GM23338 (cell line): ENCODE data around the gene CCSER2.
"Not testable (repeated sequence)": the region's sequence is repeated elsewhere in the genome, so short reads cannot be mapped to it uniquely, and the experiment has no call there.

Experiments used
- CREB1 ChIP-seq: fragments of 250-450 bp; sonication (Bioruptor Pico); IDR thresholded peaks from 2 replicates; pipeline ENCODE4 v1.5.0; 2020; ENCODE audit warnings: low read depth, mild to moderate bottlenecking, moderate library complexity
- CTCF ChIP-seq, 2 experiments: fragments of 200-600 bp in 1 of 2; sonication (generic) in 1 of 2; conservative IDR thresholded peaks; 2 replicates each; pipeline versions ENCODE4 v1.5.1 to v1.6.1; 2016 to 2017; ENCODE audit warnings: antibody characterized with exemption in 2 of 2, low read depth in 2 of 2, mild to moderate bottlenecking in 2 of 2, moderate library complexity in 1 of 2
- EZH2 ChIP-seq: fragments of 200-600 bp; sonication (generic); IDR thresholded peaks from one replicate; pipeline ENCODE4 v1.8.0; 2017; ENCODE audit warnings: antibody characterized with exemption, mild to moderate bottlenecking, low read depth; ENCODE audit not compliant: unreplicated experiment
- EZH2phosphoT487 ChIP-seq: fragments of 200-600 bp; sonication (generic); IDR thresholded peaks from one replicate; pipeline ENCODE4 v1.8.1; 2018; ENCODE audit warnings: antibody characterized with exemption; ENCODE audit not compliant: unreplicated experiment
- JUNB ChIP-seq: IDR thresholded peaks from one replicate; pipeline ENCODE4 v1.6.1; 2016; ENCODE audit warnings: antibody characterized with exemption; ENCODE audit not compliant: unreplicated experiment
- NANOG ChIP-seq: IDR thresholded peaks from 2 replicates; pipeline ENCODE4 v1.6.1; 2016; ENCODE audit warnings: antibody characterized with exemption, borderline replicate concordance
- POLR2AphosphoS5 ChIP-seq: IDR thresholded peaks from 2 replicates; pipeline ENCODE4 v1.6.1; 2016; ENCODE audit warnings: antibody characterized with exemption, low read depth
- STAT1 ChIP-seq: IDR thresholded peaks from one replicate; pipeline ENCODE4 v1.6.1; 2016; ENCODE audit warnings: antibody characterized with exemption; ENCODE audit not compliant: unreplicated experiment
- ZNF114 ChIP-seq: fragments of 250-450 bp; sonication (Bioruptor Pico); IDR thresholded peaks from 2 replicates; pipeline ENCODE4 v1.5.0; 2020; ENCODE audit warnings: mild to moderate bottlenecking, moderate library complexity
- TF ChIP-seq, protein P1 (sequence below): IDR thresholded peaks from one replicate; pipeline ENCODE4 v1.6.1; 2018; ENCODE audit warnings: antibody characterized with exemption; ENCODE audit not compliant: unreplicated experiment

GRCh38 chr10:84347575-84348002 is 19.2 kb downstream of the CCSER2 start:
- TF ChIP-seq CTCF (conservative IDR thresholded peaks at IDR 0.05; ENCODE audit: low read depth in 2 of 2); EZH2; CREB1 (CRISPR knock-in tag); POLR2AphosphoS5; JUNB; ZNF114; STAT1; EZH2phosphoT487; NANOG: not testable (repeated sequence)
- TF ChIP-seq, protein P1, sequence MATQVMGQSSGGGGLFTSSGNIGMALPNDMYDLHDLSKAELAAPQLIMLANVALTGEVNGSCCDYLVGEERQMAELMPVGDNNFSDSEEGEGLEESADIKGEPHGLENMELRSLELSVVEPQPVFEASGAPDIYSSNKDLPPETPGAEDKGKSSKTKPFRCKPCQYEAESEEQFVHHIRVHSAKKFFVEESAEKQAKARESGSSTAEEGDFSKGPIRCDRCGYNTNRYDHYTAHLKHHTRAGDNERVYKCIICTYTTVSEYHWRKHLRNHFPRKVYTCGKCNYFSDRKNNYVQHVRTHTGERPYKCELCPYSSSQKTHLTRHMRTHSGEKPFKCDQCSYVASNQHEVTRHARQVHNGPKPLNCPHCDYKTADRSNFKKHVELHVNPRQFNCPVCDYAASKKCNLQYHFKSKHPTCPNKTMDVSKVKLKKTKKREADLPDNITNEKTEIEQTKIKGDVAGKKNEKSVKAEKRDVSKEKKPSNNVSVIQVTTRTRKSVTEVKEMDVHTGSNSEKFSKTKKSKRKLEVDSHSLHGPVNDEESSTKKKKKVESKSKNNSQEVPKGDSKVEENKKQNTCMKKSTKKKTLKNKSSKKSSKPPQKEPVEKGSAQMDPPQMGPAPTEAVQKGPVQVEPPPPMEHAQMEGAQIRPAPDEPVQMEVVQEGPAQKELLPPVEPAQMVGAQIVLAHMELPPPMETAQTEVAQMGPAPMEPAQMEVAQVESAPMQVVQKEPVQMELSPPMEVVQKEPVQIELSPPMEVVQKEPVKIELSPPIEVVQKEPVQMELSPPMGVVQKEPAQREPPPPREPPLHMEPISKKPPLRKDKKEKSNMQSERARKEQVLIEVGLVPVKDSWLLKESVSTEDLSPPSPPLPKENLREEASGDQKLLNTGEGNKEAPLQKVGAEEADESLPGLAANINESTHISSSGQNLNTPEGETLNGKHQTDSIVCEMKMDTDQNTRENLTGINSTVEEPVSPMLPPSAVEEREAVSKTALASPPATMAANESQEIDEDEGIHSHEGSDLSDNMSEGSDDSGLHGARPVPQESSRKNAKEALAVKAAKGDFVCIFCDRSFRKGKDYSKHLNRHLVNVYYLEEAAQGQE = not testable (repeated sequence)
